Fibroblast of lung (primary cell): ENCODE data around the gene MYH10.

Experiments used
- EZH2 ChIP-seq: IDR thresholded peaks from 2 replicates; pipeline ENCODE4 v1.5.1; 2012; ENCODE audit warnings: low read length, control low read depth, mild to moderate bottlenecking; ENCODE audit errors: missing control alignments
- TF ChIP-seq, protein P1 (sequence below), 2 donors: IDR thresholded peaks in 1 of 2; conservative IDR thresholded peaks in 1 of 2; 1 replicate in 1 of 2; 2 replicates in 1 of 2; pipeline ENCODE4 v1.5.1; 2011 to 2012; ENCODE audit warnings: low read length in 2 of 2, control low read depth in 1 of 2, inconsistent platforms in 1 of 2, low read depth in 1 of 2, mild to moderate bottlenecking in 1 of 2

- TF ChIP-seq, protein P1, sequence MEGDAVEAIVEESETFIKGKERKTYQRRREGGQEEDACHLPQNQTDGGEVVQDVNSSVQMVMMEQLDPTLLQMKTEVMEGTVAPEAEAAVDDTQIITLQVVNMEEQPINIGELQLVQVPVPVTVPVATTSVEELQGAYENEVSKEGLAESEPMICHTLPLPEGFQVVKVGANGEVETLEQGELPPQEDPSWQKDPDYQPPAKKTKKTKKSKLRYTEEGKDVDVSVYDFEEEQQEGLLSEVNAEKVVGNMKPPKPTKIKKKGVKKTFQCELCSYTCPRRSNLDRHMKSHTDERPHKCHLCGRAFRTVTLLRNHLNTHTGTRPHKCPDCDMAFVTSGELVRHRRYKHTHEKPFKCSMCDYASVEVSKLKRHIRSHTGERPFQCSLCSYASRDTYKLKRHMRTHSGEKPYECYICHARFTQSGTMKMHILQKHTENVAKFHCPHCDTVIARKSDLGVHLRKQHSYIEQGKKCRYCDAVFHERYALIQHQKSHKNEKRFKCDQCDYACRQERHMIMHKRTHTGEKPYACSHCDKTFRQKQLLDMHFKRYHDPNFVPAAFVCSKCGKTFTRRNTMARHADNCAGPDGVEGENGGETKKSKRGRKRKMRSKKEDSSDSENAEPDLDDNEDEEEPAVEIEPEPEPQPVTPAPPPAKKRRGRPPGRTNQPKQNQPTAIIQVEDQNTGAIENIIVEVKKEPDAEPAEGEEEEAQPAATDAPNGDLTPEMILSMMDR (conservative IDR thresholded peaks at IDR 0.05 in 1 of 2, IDR thresholded peaks at IDR 0.05 in 1 of 2; ENCODE audit: low read depth in 1 of 2, low read length in 2 of 2), result no peak
- no peak for TF ChIP-seq EZH2
These were observed 19.6 kb upstream of the MYH10 start for GRCh38 chr17:8650119-8650499.
